ENCODE data around the gene TMEM269. TPM values are rescaled to one million over a fixed set of nuclear protein-coding genes. Genes with fewer than 3 reads are reported as not detected.

Gene TMEM269
- total and polyA plus RNA-seq, 8 donors = 0.03 to 0.55 TPM; not detected in 6

DNA sequence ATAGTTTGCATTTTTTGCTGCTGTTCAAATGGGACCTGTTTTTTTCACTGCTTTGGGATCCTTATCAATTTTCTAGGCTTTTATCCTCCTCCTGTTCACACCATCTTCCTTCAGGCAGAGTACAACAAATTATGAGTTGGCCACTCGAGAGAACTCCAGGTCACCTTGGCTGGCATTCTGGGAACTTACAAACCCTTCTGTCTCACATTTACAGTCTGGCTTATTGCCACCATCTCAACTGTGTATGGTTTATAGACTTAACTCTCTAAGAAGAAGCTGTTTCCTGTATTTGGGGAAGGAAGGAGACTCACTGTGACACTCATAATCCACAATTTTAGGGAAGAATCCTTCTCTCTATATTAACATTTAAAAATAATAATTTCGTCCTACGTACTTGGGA, 56.2 kb downstream of the TMEM269 start:
- intact Hi-C loops (cut with DNase I; ENCODE audit: low total_unique reads) = no loop called here
- no peak for DNase-seq
- WGBS, 5 donors = 69 to 77% (median 72%) methylated on average over 3 of the region's 3 CpGs
- no peak for TF ChIP-seq CTCF (IDR thresholded peaks at IDR 0.05)
- no peaks in the 10 kb centered on the region for H3K27me3 ChIP-seq
- no peak overlapping the region for H3K4me3 ChIP-seq
- H3K9me3 ChIP-seq = no peaks in the 10 kb centered on the region
- H3K36me3 ChIP-seq = peaks cover 0 to 49% (median 21%) of the 10 kb centered on the region in 4 donors
- H3K4me1 ChIP-seq = peaks cover 0 to 10% (median 7%) of the 10 kb centered on the region in 4 donors
- H3K27ac ChIP-seq = no peak overlapping the region

DNA sequence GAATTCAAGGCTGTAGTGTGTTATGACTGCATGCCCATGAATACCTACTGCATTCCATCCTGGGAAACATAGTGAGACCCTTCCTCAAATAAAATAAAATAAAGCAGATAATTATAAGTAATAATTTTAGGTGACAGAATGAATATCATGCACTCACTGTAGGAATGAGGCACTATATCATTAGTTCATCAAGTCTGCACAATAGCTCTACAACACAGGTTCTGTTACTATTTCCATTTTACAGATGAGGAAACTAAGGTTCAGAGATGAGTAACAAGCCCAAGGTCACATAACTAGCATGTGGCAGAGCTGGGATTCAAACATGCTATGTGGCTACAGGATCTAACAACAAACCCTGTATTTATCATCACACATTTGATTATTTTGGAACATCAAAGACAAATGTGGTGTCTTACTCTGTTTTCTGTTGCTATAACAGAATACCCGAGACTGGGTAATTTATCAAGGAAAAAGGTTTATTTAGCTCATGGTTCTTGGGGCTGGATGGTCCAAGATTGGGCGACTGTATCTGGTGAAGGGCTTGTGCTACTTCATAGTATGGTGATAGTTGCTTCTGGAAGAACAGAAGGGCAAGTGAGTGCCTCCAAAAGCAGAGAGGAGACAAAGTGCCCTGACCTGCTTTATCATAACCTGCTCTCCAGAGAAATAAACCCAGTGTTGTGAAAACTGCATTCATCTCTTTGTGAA, 56.8 kb downstream of the TMEM269 start:
- no peak overlapping the region for H3K27ac ChIP-seq
- WGBS, 5 donors = 70 to 92% (median 86%) methylated on average over 2 of the region's 2 CpGs
- no peaks in the 10 kb centered on the region for H3K27me3 ChIP-seq
- no peak for TF ChIP-seq CTCF (IDR thresholded peaks at IDR 0.05)
- TF ChIP-seq EP300 (IDR thresholded peaks at IDR 0.05) = no peak
- no peak for TF ChIP-seq POLR2A (IDR thresholded peaks at IDR 0.05)
- no peak for TF ChIP-seq POLR2AphosphoS5 (IDR thresholded peaks at IDR 0.05)
- H3K4me3 ChIP-seq = no peak overlapping the region
- H3K4me1 ChIP-seq = peaks cover 0 to 11% (median 8%) of the 10 kb centered on the region in 4 donors
- intact Hi-C loops (cut with DNase I; ENCODE audit: low total_unique reads) = no loop called here
- peaks cover 0 to 49% (median 21%) of the 10 kb centered on the region in 4 donors for H3K36me3 ChIP-seq
- no peak for DNase-seq
- no peaks in the 10 kb centered on the region for H3K9me3 ChIP-seq

DNA sequence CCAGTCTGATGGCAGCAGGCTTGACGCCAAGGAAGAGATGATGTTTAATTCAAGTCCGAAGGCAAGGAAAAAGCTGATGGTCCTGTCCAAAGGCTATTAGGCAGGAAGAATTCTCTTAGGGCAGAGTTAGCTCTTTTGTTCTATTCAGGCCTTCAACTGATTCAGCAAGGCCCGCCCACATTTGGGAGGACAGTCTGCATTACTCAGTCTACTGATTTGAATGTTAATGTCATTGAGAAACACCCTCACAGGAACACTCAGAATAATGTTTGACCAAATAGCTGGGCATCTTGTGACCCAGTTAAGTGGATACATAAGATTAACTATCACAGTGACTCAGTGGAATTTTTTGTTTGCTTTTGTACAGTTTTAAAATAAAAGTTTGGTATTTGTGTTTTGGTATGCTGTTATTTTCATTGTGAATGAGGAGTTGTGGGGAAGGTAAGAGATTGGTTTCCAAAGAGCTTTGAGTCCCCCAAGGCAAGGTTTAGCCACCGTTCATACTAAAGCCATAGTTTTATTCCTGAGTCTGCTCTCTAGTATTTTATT, 59.9 kb downstream of the TMEM269 start:
- peaks cover 0 to 38% (median 22%) of the 10 kb centered on the region in 4 donors for H3K36me3 ChIP-seq
- no peaks in the 10 kb centered on the region for H3K27me3 ChIP-seq
- WGBS, 5 donors = 85 to 92% (median 92%) methylated on average over 4 of the region's 4 CpGs
- DNase-seq = no peak
- H3K27ac ChIP-seq = no peak overlapping the region
- H3K9me3 ChIP-seq = no peaks in the 10 kb centered on the region
- intact Hi-C loops (cut with DNase I; ENCODE audit: low total_unique reads) = no loop called here
- TF ChIP-seq EP300 (IDR thresholded peaks at IDR 0.05) (no peak), POLR2A (IDR thresholded peaks at IDR 0.05) (no peak), CTCF (IDR thresholded peaks at IDR 0.05) (no peak), POLR2AphosphoS5 (IDR thresholded peaks at IDR 0.05) (no peak)
- H3K4me1 ChIP-seq = peaks cover 9 to 34% (median 24%) of the 10 kb centered on the region in 4 donors
- no peak overlapping the region for H3K4me3 ChIP-seq

DNA sequence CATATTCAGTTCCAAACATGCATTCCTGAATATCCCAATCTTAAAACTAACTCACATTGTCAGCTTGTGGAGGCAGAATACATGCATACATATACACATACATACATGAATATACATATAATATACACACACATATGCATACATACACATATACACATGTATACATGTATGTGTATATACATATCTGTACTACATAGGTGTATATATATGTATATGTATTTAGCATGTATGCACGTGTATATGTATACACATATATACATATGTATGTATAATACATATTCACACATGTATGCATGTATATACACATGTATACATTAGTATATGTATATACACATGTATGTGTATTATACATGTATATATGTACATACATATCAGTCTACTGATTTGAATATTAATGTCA, 60.4 kb downstream of the TMEM269 start:
- intact Hi-C loops (cut with DNase I; ENCODE audit: low total_unique reads) = no loop called here
- Histone ChIP-seq H3K4me3 (no peak overlapping the region), H3K27me3 (no peaks in the 10 kb centered on the region), H3K27ac (no peak overlapping the region), H3K9me3 (no peaks in the 10 kb centered on the region), H3K36me3 (peaks cover 0 to 37% (median 26%) of the 10 kb centered on the region in 4 donors), H3K4me1 (peaks cover 9 to 34% (median 24%) of the 10 kb centered on the region in 4 donors)
- 62 to 73% (median 72%) methylated on average over 1 of the region's 1 CpG for WGBS, 5 donors
- DNase-seq = no peak
- TF ChIP-seq POLR2AphosphoS5 (IDR thresholded peaks at IDR 0.05) (no peak), POLR2A (IDR thresholded peaks at IDR 0.05) (no peak), EP300 (IDR thresholded peaks at IDR 0.05) (no peak), CTCF (IDR thresholded peaks at IDR 0.05) (no peak)

All from stomach (tissue), 9 donors.